H9 (cell line): ENCODE results near the gene SERPING1. TPM values are rescaled to one million over a fixed set of nuclear protein-coding genes. Genes with fewer than 3 reads are reported as not detected.

Source experiments
- DNase-seq: peaks from one replicate; pipeline ENCODE4 v3.0.0-alpha.2; 2017
- H2AFZ ChIP-seq: one replicate; pipeline ENCODE4 v1.6.1; 2013; ENCODE audit warnings: mild to moderate bottlenecking, low read length, control low read depth, moderate library complexity
- H2AK5ac ChIP-seq: 2 replicates; pipeline ENCODE4 v1.6.1; 2013; ENCODE audit warnings: low read length, control low read depth, mixed read lengths; ENCODE audit not compliant: insufficient read length
- H2BK120ac ChIP-seq: one replicate; pipeline ENCODE4 v1.6.1; 2013; ENCODE audit warnings: low read depth, mild to moderate bottlenecking, low read length, control low read depth, inconsistent platforms; ENCODE audit not compliant: poor library complexity, severe bottlenecking
- H2BK12ac ChIP-seq: 2 replicates; pipeline ENCODE4 v1.6.1; 2013; ENCODE audit warnings: low read length, control low read depth, mixed read lengths, low read depth; ENCODE audit not compliant: insufficient read length
- H2BK15ac ChIP-seq: 2 replicates; pipeline ENCODE4 v1.6.1; 2013; ENCODE audit warnings: low read depth, low read length, control low read depth
- H2BK20ac ChIP-seq: one replicate; pipeline ENCODE4 v1.6.1; 2013; ENCODE audit warnings: low read depth, mild to moderate bottlenecking, low read length, control low read depth, inconsistent platforms; ENCODE audit not compliant: poor library complexity, severe bottlenecking
- H2BK5ac ChIP-seq: 2 replicates; pipeline ENCODE4 v1.6.1; 2013; ENCODE audit warnings: low read length, control low read depth, mixed read lengths; ENCODE audit not compliant: insufficient read length
- H3K14ac ChIP-seq: 2 replicates; pipeline ENCODE4 v1.6.1; 2013; ENCODE audit warnings: low read length, control low read depth; ENCODE audit not compliant: insufficient read depth
- H3K18ac ChIP-seq: 2 replicates; pipeline ENCODE4 v1.6.1; 2013; ENCODE audit warnings: low read depth, mild to moderate bottlenecking, mixed read lengths, low read length, control low read depth; ENCODE audit not compliant: insufficient read length
- H3K23ac ChIP-seq: 2 replicates; pipeline ENCODE4 v1.6.1; 2013; ENCODE audit warnings: low read length, control low read depth, mixed read lengths, low read depth; ENCODE audit not compliant: insufficient read length
- H3K23me2 ChIP-seq: 2 replicates; pipeline ENCODE4 v1.6.1; 2013; ENCODE audit warnings: low read depth, mild to moderate bottlenecking, mixed read lengths, low read length, control low read depth; ENCODE audit not compliant: insufficient read length, poor library complexity, severe bottlenecking
- H3K27ac ChIP-seq: 2 replicates; pipeline ENCODE4 v1.5.1; 2013; ENCODE audit warnings: low read length, control low read depth, mixed read lengths, low read depth; ENCODE audit not compliant: insufficient read length
- H3K27me3 ChIP-seq: 2 replicates; pipeline ENCODE4 v1.6.1; 2013; ENCODE audit warnings: low read length, control low read depth, inconsistent platforms; ENCODE audit not compliant: insufficient read depth
- H3K4ac ChIP-seq: 2 replicates; pipeline ENCODE4 v1.6.1; 2013; ENCODE audit warnings: low read depth, mild to moderate bottlenecking, control low read depth, inconsistent platforms, low read length, moderate library complexity
- H3K4me1 ChIP-seq: 2 replicates; pipeline ENCODE4 v1.6.1; 2013; ENCODE audit warnings: low read length, control low read depth, inconsistent platforms; ENCODE audit not compliant: insufficient read depth
- H3K4me2 ChIP-seq: 2 replicates; pipeline ENCODE4 v1.6.1; 2013; ENCODE audit warnings: low read length, control low read depth, mixed read lengths; ENCODE audit not compliant: insufficient read length, insufficient read depth
- H3K56ac ChIP-seq: 2 replicates; pipeline ENCODE4 v1.6.1; 2013; ENCODE audit warnings: low read depth, mild to moderate bottlenecking, mixed read lengths, low read length, control low read depth; ENCODE audit not compliant: insufficient read length
- H3K79me1 ChIP-seq: 2 replicates; pipeline ENCODE4 v1.6.1; 2013; ENCODE audit warnings: low read depth, mild to moderate bottlenecking, moderate library complexity, low read length, control low read depth, inconsistent platforms; ENCODE audit not compliant: insufficient read depth, poor library complexity, severe bottlenecking
- H3K79me2 ChIP-seq: 2 replicates; pipeline ENCODE4 v1.6.1; 2013; ENCODE audit warnings: low read length, control low read depth, inconsistent platforms; ENCODE audit not compliant: insufficient read depth
- H3K9ac ChIP-seq: 2 replicates; pipeline ENCODE4 v1.6.1; 2013; ENCODE audit warnings: low read length, control low read depth, mixed read lengths; ENCODE audit not compliant: insufficient read length; ENCODE audit errors: extremely low read depth
- H3K9me3 ChIP-seq: one replicate; pipeline ENCODE4 v1.6.1; 2013; ENCODE audit warnings: low read depth, low read length, inconsistent platforms; ENCODE audit not compliant: control insufficient read depth
- H3T11ph ChIP-seq: one replicate; pipeline ENCODE4 v1.6.1; 2013; ENCODE audit warnings: mild to moderate bottlenecking, low read length, control low read depth, inconsistent platforms
- H4K20me1 ChIP-seq: one replicate; pipeline ENCODE4 v1.6.1; 2013; ENCODE audit not compliant: control insufficient read depth, insufficient read length, insufficient read depth
- H4K5ac ChIP-seq: 2 replicates; pipeline ENCODE4 v1.6.1; 2013; ENCODE audit warnings: low read depth, mild to moderate bottlenecking, mixed read lengths, low read length, control low read depth; ENCODE audit not compliant: insufficient read length
- H4K8ac ChIP-seq: replicated peaks from 2 replicates; pipeline ENCODE4 v1.6.1; 2013; ENCODE audit warnings: low read length, control low read depth, mixed read lengths, low read depth; ENCODE audit not compliant: insufficient read length
- H4K91ac ChIP-seq: 2 replicates; pipeline ENCODE4 v1.6.1; 2013; ENCODE audit warnings: low read depth, mild to moderate bottlenecking, moderate library complexity, mixed read lengths, low read length, control low read depth; ENCODE audit not compliant: insufficient read length
- H3K27ac Mint-ChIP-seq, 3 experiments: 2 replicates in 2 of 3; 3 replicates in 1 of 3; pipeline ENCODE4 v1.8.0; 2020 to 2021; ENCODE audit warnings: mixed read lengths in 3 of 3, mild to moderate bottlenecking in 1 of 3, moderate library complexity in 1 of 3
- H3K27me3 Mint-ChIP-seq: 2 replicates; pipeline ENCODE4 v1.8.0; 2021; ENCODE audit warnings: low read depth, mild to moderate bottlenecking, moderate library complexity, mixed read lengths
- H3K36me3 Mint-ChIP-seq, 3 experiments: 2 replicates in 2 of 3; 3 replicates in 1 of 3; pipeline ENCODE4 v1.8.0; 2020 to 2021; ENCODE audit warnings: low read depth in 3 of 3, mixed read lengths in 3 of 3; ENCODE audit not compliant: insufficient read depth in 1 of 3
- H3K4me1 Mint-ChIP-seq, 2 experiments: 2 replicates each; pipeline ENCODE4 v1.8.0; 2020; ENCODE audit warnings: mixed read lengths in 2 of 2
- H3K4me3 Mint-ChIP-seq, 2 experiments: 2 replicates in 1 of 2; 3 replicates in 1 of 2; pipeline ENCODE4 v1.8.0; 2020 to 2021; ENCODE audit warnings: mild to moderate bottlenecking in 2 of 2, mixed read lengths in 2 of 2, moderate library complexity in 1 of 2
- H3K9me3 Mint-ChIP-seq, 2 experiments: 2 replicates in 1 of 2; 3 replicates in 1 of 2; pipeline ENCODE4 v1.8.0; 2020; ENCODE audit warnings: mild to moderate bottlenecking in 2 of 2, mixed read lengths in 2 of 2, moderate library complexity in 1 of 2
- WGBS: extraction: QIAGEN DNeasy Blood & Tissue Kit; methylation state at CpG from one replicate; pipeline ENCODE4 v1.1.7; 2013; ENCODE audit warnings: missing lambda C conversion rate, low lambda C conversion rate, mixed read lengths; ENCODE audit not compliant: insufficient read length; ENCODE audit errors: extremely low coverage; 5-methylcytosine and 5-hydroxymethylcytosine counted together
- total RNA-seq: library from RNA; stranded (reverse); gene quantifications from 2 replicates; pipeline ENCODE4 v1.2.1, GENCODE V29; 2021
- TF ChIP-seq, protein P1 (sequence below): fragments of 200-600 bp; sonication (generic); conservative IDR thresholded peaks from 3 replicates; pipeline ENCODE4 v1.8.0; 2021; ENCODE audit warnings: antibody characterized with exemption, mild to moderate bottlenecking

The SERPING1 gene
- total RNA-seq, 1 experiment from 2014 or later: 35.2 TPM

DNA sequence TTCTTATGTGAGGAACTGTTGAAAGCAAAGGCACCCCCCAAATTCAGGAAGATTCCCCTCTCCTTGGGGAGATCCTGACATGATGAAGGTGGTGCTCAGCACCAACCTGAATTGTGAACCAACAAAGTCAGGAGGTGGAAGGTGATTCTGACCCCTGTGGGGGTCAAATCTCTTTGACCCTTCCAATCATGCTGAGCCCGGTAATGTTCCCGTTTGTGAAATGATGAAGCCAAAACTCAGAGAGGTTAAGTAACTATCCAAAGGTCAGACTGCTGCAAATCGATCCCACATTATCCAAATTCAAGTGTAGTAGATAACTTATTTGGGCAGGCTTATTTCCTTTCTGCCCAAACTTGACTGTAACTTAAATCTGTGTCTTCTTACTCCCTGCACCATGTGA is 19.1 kb downstream of the SERPING1 start:
- H4K91ac ChIP-seq: no peak overlapping the region
- H3K4me1 ChIP-seq: 0 out of 2 replicates have a peak, but pooled peaks cover 3% of the 10 kb centered on the region
- no peak overlapping the region; a peak in 1 of 7 replicates for H3K27ac Mint-ChIP-seq
- H3K23me2 ChIP-seq: no peaks in the 10 kb centered on the region
- H2AK5ac ChIP-seq: no peak overlapping the region
- no peaks in the 10 kb centered on the region for H3K27me3 Mint-ChIP-seq
- H3K18ac ChIP-seq: no peak overlapping the region
- WGBS: no CpG with 5 or more reads among the region's 3 CpGs
- no peak for DNase-seq
- TF ChIP-seq, protein P1, sequence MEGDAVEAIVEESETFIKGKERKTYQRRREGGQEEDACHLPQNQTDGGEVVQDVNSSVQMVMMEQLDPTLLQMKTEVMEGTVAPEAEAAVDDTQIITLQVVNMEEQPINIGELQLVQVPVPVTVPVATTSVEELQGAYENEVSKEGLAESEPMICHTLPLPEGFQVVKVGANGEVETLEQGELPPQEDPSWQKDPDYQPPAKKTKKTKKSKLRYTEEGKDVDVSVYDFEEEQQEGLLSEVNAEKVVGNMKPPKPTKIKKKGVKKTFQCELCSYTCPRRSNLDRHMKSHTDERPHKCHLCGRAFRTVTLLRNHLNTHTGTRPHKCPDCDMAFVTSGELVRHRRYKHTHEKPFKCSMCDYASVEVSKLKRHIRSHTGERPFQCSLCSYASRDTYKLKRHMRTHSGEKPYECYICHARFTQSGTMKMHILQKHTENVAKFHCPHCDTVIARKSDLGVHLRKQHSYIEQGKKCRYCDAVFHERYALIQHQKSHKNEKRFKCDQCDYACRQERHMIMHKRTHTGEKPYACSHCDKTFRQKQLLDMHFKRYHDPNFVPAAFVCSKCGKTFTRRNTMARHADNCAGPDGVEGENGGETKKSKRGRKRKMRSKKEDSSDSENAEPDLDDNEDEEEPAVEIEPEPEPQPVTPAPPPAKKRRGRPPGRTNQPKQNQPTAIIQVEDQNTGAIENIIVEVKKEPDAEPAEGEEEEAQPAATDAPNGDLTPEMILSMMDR: no peak
- no peak overlapping the region for H3K27ac ChIP-seq
- H4K20me1 ChIP-seq: no peaks in the 10 kb centered on the region
- H3K23ac ChIP-seq: no peak overlapping the region
- no peak overlapping the region for H2AFZ ChIP-seq
- peaks cover 2 to 6% of the 10 kb centered on the region in 2 experiments; a peak in 2 of 4 replicates for H3K4me1 Mint-ChIP-seq
- H3K4ac ChIP-seq: no peak overlapping the region
- no peak overlapping the region for H2BK12ac ChIP-seq
- no peak overlapping the region for H2BK15ac ChIP-seq
- H4K8ac ChIP-seq: no peak overlapping the region
- H4K5ac ChIP-seq: no peak overlapping the region
- H2BK5ac ChIP-seq: no peak overlapping the region
- peaks cover 18 to 30% (median 20%) of the 10 kb centered on the region in 3 experiments; a peak in 6 of 7 replicates for H3K36me3 Mint-ChIP-seq
- H2BK20ac ChIP-seq: no peak overlapping the region
- H3K79me2 ChIP-seq: no peaks in the 10 kb centered on the region
- no peaks in the 10 kb centered on the region for H3K79me1 ChIP-seq
- no peaks in the 10 kb centered on the region for H3K27me3 ChIP-seq
- no peak overlapping the region for H3K4me3 Mint-ChIP-seq
- H3K14ac ChIP-seq: no peak overlapping the region
- H3K9me3 Mint-ChIP-seq: peaks cover 11 to 18% of the 10 kb centered on the region in 2 experiments
- no peak overlapping the region for H3K56ac ChIP-seq
- H3K9me3 ChIP-seq: no peaks in the 10 kb centered on the region
- H3T11ph ChIP-seq: no peak overlapping the region
- no peak overlapping the region for H3K9ac ChIP-seq
- no peak overlapping the region for H2BK120ac ChIP-seq
- H3K4me2 ChIP-seq: no peak overlapping the region
